HG03521 (cell line): ENCODE results near the gene IFNA7.
A peak's percentile ranks its signal among the peaks of the same experiment; 100 is the strongest.
"Not testable (repeated sequence)": the region's sequence is repeated elsewhere in the genome, so short reads cannot be mapped to it uniquely, and the experiment has no call there.

Source experiments
- ATAC-seq: cut with Tn5 transposase; IDR thresholded peaks from one replicate; pipeline ENCODE4 v1.9.1; 2021; ENCODE audit warnings: mild to moderate bottlenecking, moderate library complexity; ENCODE audit not compliant: unreplicated experiment

The IFNA7 gene

DNA sequence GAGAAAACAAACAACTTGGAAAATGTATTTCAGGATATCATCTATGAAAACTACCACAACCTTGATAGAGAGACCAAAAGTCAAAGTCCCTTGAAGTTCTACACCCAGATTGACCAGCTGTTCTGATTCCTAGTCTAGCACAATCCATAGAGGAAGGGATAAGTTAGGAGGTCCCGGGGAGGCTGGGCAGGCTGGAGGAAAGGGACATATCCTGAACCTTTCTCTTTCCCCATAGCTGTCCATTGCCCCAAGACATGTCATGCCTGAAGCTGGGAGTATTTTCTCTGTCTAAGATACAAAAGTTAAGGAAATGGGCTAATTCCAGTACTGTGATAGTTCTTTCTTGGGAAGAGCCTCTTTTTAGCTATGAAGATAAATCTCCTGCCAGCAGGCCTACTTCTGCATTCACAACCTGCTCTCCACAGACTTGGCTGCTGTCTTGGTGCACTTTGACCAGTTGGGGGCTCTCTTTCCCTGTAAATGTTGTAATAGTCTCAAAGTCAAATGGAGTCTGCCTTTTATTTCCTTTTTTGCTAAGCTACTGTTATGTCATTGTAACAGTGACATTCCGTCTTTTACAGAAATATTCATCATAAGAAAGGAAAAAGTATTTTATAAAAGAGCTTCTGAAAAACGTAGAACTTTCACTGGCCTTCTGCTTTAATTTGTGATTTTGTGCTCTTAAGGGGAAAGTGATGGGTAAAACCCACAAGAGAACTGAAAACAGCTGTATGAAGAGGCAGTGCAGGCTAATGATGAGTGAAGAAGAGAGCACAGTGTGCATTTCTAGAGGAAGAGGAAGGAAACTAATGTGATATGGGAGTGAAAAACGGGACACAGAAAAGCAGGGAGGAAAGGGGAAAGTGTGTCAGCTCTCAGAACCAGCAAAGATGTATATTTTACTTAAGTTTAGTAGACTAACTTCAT is 18.9 kb downstream of the IFNA7 start:
- ATAC-seq = peak; percentile 80

DNA sequence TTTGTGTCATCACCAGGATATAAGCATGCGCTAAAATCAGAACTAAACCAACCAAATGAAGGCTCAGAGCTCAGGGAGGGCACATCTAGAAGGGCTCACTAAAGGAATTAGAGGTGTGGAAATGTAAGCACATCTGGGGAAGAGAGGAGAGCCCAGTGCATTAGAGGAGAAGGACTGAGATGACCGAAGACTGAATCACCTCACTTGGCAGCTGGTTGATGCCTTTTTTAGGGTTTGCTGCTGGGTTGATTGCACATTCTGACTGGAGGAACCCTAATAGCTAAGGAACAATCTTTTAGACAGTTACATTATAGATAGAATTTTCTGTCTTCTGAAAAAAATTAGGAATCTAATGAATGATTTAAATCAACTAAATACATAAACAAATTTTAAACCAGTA is 27.3 kb downstream of the IFNA7 start:
- ATAC-seq = no peak

DNA sequence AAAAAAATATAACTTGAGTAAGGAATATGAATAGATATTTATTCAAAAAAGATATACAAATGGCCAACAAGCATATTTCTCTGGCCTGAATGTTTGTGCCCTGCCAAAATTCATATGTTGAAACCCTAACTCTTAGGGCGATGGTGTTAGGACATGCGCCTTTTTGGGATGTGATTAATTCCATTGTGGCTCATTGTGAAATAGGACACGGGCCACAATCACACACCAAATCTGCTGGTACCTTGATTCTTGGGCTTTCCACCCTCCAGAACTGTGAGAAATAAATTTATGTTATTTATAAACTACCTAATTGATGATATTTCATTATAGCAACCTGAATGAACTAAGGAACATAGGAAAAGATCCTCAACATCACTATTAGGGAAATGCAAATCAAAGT is 29.8 kb downstream of the IFNA7 start:
- no peak for ATAC-seq

DNA sequence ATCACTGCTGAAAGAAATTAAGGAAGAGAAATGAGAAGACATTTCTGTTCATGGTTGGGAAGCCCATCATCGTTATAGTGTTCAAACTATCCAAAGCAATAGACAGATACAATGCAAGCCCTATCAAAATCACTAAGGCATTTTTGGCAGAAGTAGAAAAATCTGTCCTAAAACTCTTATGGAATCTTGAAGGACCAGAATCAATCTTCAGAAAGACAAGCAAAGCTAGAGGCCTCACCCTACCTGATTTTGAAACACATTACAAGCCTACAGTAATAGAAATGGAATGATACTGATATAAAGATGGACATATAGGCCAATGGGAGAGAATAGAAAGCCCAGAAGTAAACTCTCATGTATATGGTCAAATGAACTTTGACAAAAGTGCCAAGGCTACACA is 30.7 kb downstream of the IFNA7 start:
- no peak for ATAC-seq

DNA sequence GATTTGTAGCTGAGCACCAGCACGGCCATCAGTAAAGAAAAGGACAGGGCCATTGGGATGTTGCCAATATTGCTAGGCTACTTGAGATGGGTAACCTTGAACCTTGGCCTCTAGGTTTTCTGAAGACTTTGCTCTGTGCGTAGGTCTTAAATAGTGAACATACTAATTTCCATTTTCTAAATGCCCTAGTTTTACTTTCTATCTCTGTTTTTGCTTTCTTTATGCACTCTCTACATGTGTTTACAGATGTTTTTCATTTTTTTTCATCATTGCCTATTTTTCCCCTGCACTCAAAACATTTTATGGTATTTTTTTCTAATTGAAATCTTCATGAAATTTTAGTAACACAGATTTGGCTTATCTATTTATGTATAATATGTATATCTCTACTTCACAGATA is 35.4 kb downstream of the IFNA7 start, which contains the start of gene IFNA21:
Gene IFNA21, minus strand, starts transcription at position 101 of the 400 bp plus-strand sequence. Its CDS starts 48 bp downstream, at position 53.
- not testable (repeated sequence) for ATAC-seq

DNA sequence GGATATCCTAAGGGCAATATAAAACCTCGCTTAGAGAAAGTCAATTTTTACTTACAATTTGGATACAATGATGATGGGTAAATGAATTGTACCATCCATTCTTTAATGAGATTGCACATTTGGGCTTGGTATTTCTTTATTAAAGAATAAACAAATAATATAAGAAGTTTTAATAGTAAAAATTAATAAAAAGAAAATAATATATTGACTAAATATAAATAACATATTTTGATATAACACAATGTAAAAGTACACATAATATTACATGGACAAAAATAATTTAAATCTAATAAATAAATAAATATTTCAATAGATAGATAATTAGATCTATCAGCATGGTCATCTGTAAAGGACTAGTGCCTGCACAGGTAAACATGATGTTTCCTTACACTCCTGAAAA is 36.5 kb downstream of the IFNA7 start:
- ATAC-seq = no peak

DNA sequence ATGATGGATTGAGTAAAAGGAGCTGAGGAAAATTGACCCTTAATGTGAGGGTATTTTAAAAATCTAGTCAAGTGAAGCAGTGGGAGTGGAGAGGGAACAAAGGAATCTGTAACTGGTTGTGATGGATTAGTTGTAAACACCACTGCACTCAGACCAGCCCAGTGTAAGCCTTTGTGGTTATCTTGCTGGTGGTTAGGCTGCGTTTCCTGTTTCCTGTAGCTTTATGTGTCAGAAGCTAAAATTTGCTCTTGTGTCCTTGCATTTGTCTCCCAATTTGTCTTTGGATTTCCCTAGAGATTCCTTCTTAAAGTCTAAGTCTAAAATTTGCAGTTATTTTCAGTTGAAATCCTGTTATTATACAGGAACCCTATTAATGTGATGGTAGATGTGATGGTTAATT is 41.8 kb downstream of the IFNA7 start:
- ATAC-seq = peak; percentile 85

DNA sequence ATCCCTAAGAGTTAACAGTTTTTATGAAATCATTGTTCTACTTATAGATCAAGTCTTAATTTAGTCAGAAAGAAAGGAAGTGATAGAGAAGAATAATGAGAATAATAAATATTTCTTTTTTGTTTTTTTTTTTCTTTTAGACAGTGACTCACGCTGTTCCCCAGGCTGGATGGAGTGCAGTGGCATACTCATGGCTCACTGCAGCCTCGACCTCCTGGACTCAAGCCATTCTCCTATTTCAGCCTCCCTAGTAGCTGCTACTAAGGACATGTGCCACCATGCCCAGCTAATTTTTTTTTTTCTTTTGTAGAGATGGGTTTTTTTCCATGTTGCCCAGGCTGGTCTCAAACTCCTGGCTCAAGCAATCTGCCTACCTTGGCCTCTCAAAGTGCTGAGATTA is 46.5 kb downstream of the IFNA7 start:
- ATAC-seq = no peak

DNA sequence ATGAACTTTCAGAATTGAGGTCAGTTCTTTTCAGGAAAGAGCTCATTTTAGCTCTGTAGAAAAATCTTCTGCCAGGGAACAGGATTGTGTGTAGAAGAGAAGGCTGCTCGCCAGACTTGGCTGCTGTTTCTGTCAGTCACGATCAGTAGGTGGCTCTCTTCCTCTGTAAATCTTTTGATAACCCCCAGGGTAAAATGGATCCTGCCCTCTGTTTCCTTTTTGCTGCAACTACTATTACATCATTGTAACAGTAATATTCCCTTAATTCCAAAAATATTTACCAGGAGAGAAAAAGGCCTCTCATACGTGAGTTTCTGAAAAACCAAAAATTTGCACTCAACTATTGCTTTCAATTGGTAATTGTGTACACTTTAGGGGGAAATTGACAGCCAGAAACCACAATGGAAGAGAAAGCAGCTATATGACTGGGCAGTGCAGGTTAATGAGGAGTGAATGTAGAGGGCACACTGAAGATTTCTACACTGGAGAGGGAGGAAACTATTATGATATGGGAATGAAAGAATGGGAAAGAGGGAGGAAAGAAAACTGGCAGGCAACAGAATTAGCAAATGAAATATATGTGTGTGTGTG is 47.9 kb downstream of the IFNA7 start:
- ATAC-seq = peak; percentile 74

DNA sequence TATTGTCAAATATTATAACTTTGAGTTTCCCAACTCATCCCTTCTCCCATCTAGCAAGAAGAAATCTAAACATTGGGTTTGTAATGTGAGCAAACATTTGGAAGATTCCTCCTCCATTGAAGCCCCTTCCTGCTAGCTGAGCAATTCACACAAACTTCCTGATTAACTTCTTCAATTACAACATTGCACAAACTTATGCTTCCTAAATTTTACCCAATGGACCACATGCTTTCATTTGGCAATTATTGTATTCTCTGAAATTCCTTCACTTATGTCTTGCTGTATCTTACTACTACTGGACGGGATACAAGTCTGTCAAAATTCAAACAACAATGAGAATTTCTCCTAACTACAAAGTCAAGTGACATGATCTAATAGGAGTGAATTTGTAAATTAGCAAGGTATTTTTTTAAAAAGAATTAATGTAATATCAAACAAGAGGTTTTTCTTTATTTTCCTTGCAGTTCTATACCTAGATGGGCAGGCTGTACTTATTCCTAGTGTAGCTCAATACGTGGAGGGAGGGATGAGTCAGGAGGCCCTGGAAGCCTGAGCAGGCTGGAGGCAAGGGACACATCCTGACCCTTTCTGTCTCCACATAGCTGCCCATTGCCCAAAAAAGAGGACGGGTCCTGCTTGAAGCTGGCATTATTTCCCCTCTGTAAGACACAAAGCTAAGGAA is 48.5 kb downstream of the IFNA7 start:
- peak; percentile 31 for ATAC-seq
